Neural cell (in vitro differentiated cells): ENCODE measurements around the gene HAPLN2. TPM values are rescaled to one million over a fixed set of nuclear protein-coding genes. Genes with fewer than 3 reads are reported as not detected.

Source experiments
- H2AFZ ChIP-seq: fragments of 200-600, 300-800 bp; sonication (generic), shearing (Covaris generic); 2 replicates; pipeline ENCODE4 v1.6.0; 2014; ENCODE audit warnings: low read depth, mild to moderate bottlenecking, antibody characterized with exemption, low read length, moderate library complexity
- H3F3A ChIP-seq: fragments of 200-600 bp; shearing (Covaris generic); 2 replicates; pipeline ENCODE4 v1.6.1; 2016; ENCODE audit warnings: mild to moderate bottlenecking, moderate library complexity, mixed read lengths, antibody characterized with exemption, low read length; ENCODE audit not compliant: insufficient read depth, poor library complexity, severe bottlenecking
- H3K27ac ChIP-seq: fragments of 200-600, 300-800 bp; sonication (generic), shearing (Covaris generic); 2 replicates; pipeline ENCODE4 v1.5.1; 2014; ENCODE audit warnings: mild to moderate bottlenecking, low read length, moderate library complexity
- H3K27me3 ChIP-seq: fragments of 300-800, 200-600 bp; sonication (generic), shearing (Covaris generic); 2 replicates; pipeline ENCODE4 v1.6.0; 2014; ENCODE audit warnings: mild to moderate bottlenecking, low read depth, low read length, moderate library complexity; ENCODE audit not compliant: insufficient read depth
- H3K36me3 ChIP-seq: fragments of 300-800, 200-600 bp; sonication (generic), shearing (Covaris generic); 2 replicates; pipeline ENCODE4 v1.5.1; 2014; ENCODE audit warnings: mild to moderate bottlenecking, antibody characterized with exemption, low read length, moderate library complexity; ENCODE audit not compliant: insufficient read depth
- H3K4me2 ChIP-seq: fragments of 300-800, 200-600 bp; sonication (generic), shearing (Covaris generic); 2 replicates; pipeline ENCODE4 v1.6.0; 2014; ENCODE audit warnings: mild to moderate bottlenecking, low read length
- H3K4me3 ChIP-seq: fragments of 300-800, 200-600 bp; sonication (generic), shearing (Covaris generic); 2 replicates; pipeline ENCODE4 v1.5.1; 2014; ENCODE audit warnings: mild to moderate bottlenecking, low read length, moderate library complexity
- H3K79me2 ChIP-seq: fragments of 200-600 bp; shearing (Covaris generic); replicated peaks from 2 replicates; pipeline ENCODE4 v1.6.0; 2014; ENCODE audit warnings: mild to moderate bottlenecking, low read length, moderate library complexity; ENCODE audit not compliant: insufficient read depth
- H3K9ac ChIP-seq: fragments of 300-800, 200-600 bp; sonication (generic), shearing (Covaris generic); 2 replicates; pipeline ENCODE4 v1.6.1; 2016; ENCODE audit warnings: mild to moderate bottlenecking, low read length, mixed read lengths
- H3K9me2 ChIP-seq: fragments of 200-600 bp; shearing (Covaris generic); 2 replicates; pipeline ENCODE4 v1.6.1; 2016; ENCODE audit warnings: mild to moderate bottlenecking, low read length, mixed read lengths; ENCODE audit not compliant: insufficient read depth
- H3K9me3 ChIP-seq: fragments of 200-600, 300-800 bp; sonication (generic), shearing (Covaris generic); 2 replicates; pipeline ENCODE4 v1.6.1; 2016; ENCODE audit warnings: mild to moderate bottlenecking, mixed run types, low read length, moderate library complexity, mixed read lengths
- H4K20me1 ChIP-seq: fragments of 200-600 bp; shearing (Covaris generic); 2 replicates; pipeline ENCODE4 v1.6.1; 2016; ENCODE audit warnings: mild to moderate bottlenecking, mixed run types; ENCODE audit not compliant: insufficient read depth
- EP300 ChIP-seq: fragments of 450-650 bp; conservative IDR thresholded peaks from 2 replicates; pipeline ENCODE4 v1.6.1; 2014; ENCODE audit warnings: antibody characterized with exemption, mild to moderate bottlenecking, moderate library complexity; ENCODE audit not compliant: poor library complexity, severe bottlenecking
- EZH2 ChIP-seq: fragments of 200-600, 300-800 bp; shearing (Covaris generic), sonication (generic); IDR thresholded peaks from 2 replicates; pipeline ENCODE4 v1.6.1; 2014; ENCODE audit warnings: antibody characterized with exemption, low read length, borderline replicate concordance, mild to moderate bottlenecking; ENCODE audit not compliant: insufficient read depth, poor library complexity, severe bottlenecking
- MXI1 ChIP-seq: fragments of 450-650 bp; conservative IDR thresholded peaks from 2 replicates; pipeline ENCODE4 v1.6.1; 2014; ENCODE audit warnings: antibody characterized with exemption, mild to moderate bottlenecking; ENCODE audit not compliant: poor library complexity, severe bottlenecking
- POLR2AphosphoS5 ChIP-seq: IDR thresholded peaks from 2 replicates; pipeline ENCODE4 v1.6.1; 2012
- RAD21 ChIP-seq: fragments of 450-650 bp; conservative IDR thresholded peaks from 2 replicates; pipeline ENCODE4 v1.6.1; 2014; ENCODE audit warnings: antibody characterized with exemption, mild to moderate bottlenecking, moderate library complexity
- REST ChIP-seq: IDR thresholded peaks from 2 replicates; pipeline ENCODE4 v1.6.1; 2012; ENCODE audit warnings: borderline replicate concordance
- SMC3 ChIP-seq: fragments of 450-650 bp; conservative IDR thresholded peaks from 2 replicates; pipeline ENCODE4 v1.6.1; 2014; ENCODE audit warnings: antibody characterized with exemption, mild to moderate bottlenecking, moderate library complexity; ENCODE audit not compliant: poor library complexity
- TAF1 ChIP-seq: IDR thresholded peaks from 2 replicates; pipeline ENCODE4 v1.6.1; 2012; ENCODE audit warnings: low read depth
- polyA minus RNA-seq: library from RNA; depleted of rRNA, polyadenylated mRNA; stranded (reverse); fragments of >200 nt; gene quantifications from 2 replicates; pipeline ENCODE4 v1.2.3, GENCODE V29; 2014
- polyA plus RNA-seq: library from polyadenylated mRNA; depleted of rRNA; stranded (reverse); fragments of >200 nt; gene quantifications from 2 replicates; pipeline ENCODE4 v1.2.3, GENCODE V29; 2014
- TF ChIP-seq, protein P1 (sequence below): fragments of 450-650 bp; IDR thresholded peaks from 2 replicates; pipeline ENCODE4 v1.5.1; 2014; ENCODE audit warnings: antibody characterized with exemption, mild to moderate bottlenecking, moderate library complexity; ENCODE audit not compliant: poor library complexity, severe bottlenecking

HAPLN2 gene
- polyA plus RNA-seq (22.9 and 24.6 TPM in 2 replicates), polyA minus RNA-seq (3.4 TPM in 2 replicates)

- H3K9ac ChIP-seq, result no peak within 1 kb of the TSS
- no peaks in the 10 kb centered on the region for H3K79me2 ChIP-seq
- H3F3A ChIP-seq, result no peaks in the 10 kb centered on the region
- H3K27me3 ChIP-seq, result peaks cover 47% of the 10 kb centered on the region
- H3K36me3 ChIP-seq, result no peaks in the 10 kb centered on the region
- no peaks in the 10 kb centered on the region for H3K9me3 ChIP-seq
- H3K27ac ChIP-seq, result no peak within 1 kb of the TSS
- H3K4me3 ChIP-seq, result no peak within 1 kb of the TSS
- H3K4me2 ChIP-seq, result no peak within 1 kb of the TSS
- H2AFZ ChIP-seq, result no peak within 1 kb of the TSS
- no peaks in the 10 kb centered on the region for H4K20me1 ChIP-seq
- no peaks in the 10 kb centered on the region for H3K9me2 ChIP-seq
- TF ChIP-seq RAD21 (peak; percentile 34), SMC3 (peak; percentile 63), TAF1 (no peak), EP300 (no peak), REST (no peak), MXI1 (no peak), POLR2AphosphoS5 (no peak), EZH2 (no peak)
- TF ChIP-seq, protein P1, sequence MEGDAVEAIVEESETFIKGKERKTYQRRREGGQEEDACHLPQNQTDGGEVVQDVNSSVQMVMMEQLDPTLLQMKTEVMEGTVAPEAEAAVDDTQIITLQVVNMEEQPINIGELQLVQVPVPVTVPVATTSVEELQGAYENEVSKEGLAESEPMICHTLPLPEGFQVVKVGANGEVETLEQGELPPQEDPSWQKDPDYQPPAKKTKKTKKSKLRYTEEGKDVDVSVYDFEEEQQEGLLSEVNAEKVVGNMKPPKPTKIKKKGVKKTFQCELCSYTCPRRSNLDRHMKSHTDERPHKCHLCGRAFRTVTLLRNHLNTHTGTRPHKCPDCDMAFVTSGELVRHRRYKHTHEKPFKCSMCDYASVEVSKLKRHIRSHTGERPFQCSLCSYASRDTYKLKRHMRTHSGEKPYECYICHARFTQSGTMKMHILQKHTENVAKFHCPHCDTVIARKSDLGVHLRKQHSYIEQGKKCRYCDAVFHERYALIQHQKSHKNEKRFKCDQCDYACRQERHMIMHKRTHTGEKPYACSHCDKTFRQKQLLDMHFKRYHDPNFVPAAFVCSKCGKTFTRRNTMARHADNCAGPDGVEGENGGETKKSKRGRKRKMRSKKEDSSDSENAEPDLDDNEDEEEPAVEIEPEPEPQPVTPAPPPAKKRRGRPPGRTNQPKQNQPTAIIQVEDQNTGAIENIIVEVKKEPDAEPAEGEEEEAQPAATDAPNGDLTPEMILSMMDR, result peak; percentile 61
Observed at GRCh38 chr1:156618853-156619581, at the start of gene HAPLN2. Gene HAPLN2, plus strand, starts transcription at chr1:156619415. Its CDS starts 4,076 bp downstream, at chr1:156623491.

DNA sequence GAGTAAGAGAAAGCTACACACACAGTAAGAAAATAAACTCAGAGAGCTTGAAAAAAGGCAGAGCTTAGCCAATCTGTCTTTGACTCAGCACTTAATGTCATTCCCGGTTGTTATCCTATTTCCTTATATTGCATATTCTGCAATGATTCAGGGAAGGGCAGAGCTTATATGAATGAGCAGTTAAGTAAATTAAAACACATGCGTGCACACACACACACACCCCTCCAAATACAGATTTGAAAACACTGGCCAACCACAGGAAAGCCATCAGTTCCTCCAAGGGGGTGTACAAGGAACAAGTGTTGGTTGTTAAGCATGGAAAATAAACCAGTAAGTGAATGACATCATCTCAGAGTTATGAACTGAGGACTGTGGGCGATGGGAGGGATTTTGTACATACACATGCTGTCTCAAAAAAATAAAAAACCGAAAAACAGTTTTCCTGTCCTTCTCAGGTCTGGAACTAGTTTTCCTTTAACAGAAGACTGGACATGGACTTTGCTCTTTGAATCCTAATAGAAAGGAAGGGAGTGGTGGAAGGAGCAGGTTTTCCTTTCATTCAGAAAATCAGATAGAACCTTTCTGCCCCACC is 47.9 kb upstream of the HAPLN2 start:
- Histone ChIP-seq H3K9me2 (no peaks in the 10 kb centered on the region), H4K20me1 (no peaks in the 10 kb centered on the region), H3K79me2 (no peaks in the 10 kb centered on the region), H3K9me3 (no peaks in the 10 kb centered on the region), H3K4me2 (no peak overlapping the region), H3K27ac (no peak overlapping the region), H2AFZ (no peak overlapping the region), H3K4me3 (peak overlapping the region; percentile 70), H3K27me3 (no peaks in the 10 kb centered on the region), H3K36me3 (no peaks in the 10 kb centered on the region), H3K9ac (no peak overlapping the region), H3F3A (no peaks in the 10 kb centered on the region)
- TF ChIP-seq SMC3, result no peak
- no peak for TF ChIP-seq MXI1
- TF ChIP-seq TAF1, result no peak
- TF ChIP-seq, protein P1, result no peak
- TF ChIP-seq EZH2, result no peak
- no peak for TF ChIP-seq EP300
